GM12878 (cell line): ENCODE results near the gene KCTD16. TPM values are rescaled to one million over a fixed set of nuclear protein-coding genes. Genes with fewer than 3 reads are reported as not detected.

Experiments used
- ATAC-seq: fragments of 200-7000 bp; cut with Tn5 transposase; 3 replicates; pipeline ENCODE4 v1.9.1; 2020; ENCODE audit warnings: mild to moderate bottlenecking, moderate library complexity
- BruUV-seq: library from RNA; stranded (reverse); fragments of 400-500 nt; replicated peaks from 2 replicates; lab custom pipeline; 2021; lab: Mats Ljungman, UMichigan
- CTCF ChIA-PET: fragments of 300-600 bp; sonication (Branson Sonifier 250); formaldehyde crosslinking; extraction: SDS; loops from one replicate; lab custom pipeline; 2021; ENCODE audit warnings: inconsistent platforms; lab: Yijun Ruan, JAX
- POLR2A ChIA-PET: fragments of 350-600 bp; formaldehyde crosslinking; extraction: SDS; loops from one replicate; lab custom pipeline; 2021; ENCODE audit warnings: inconsistent platforms; lab: Charles Lee
- RAD21 ChIA-PET: fragments of 300-600 bp; sonication (Branson Sonifier 250); formaldehyde crosslinking; loops from one replicate; lab custom pipeline; 2023; ENCODE audit warnings: antibody characterized with exemption; ENCODE audit not compliant: unreplicated experiment; lab: Charles Lee
- SMC1A ChIA-PET: fragments of 300-600 bp; sonication (Branson Sonifier 250); formaldehyde crosslinking; loops from one replicate; lab custom pipeline; 2023; ENCODE audit not compliant: unreplicated experiment, uncharacterized antibody; lab: Charles Lee
- DNase-seq: peaks from one replicate; pipeline ENCODE4 v3.0.0-alpha.2; 2011; ENCODE audit warnings: low read depth, low spot score
- FAIRE-seq: peaks from 3 replicates; lab custom pipeline; 2011; peaks lifted over from hg19 to GRCh38; lab: Jason Lieb, UNC
- H2AFZ ChIP-seq: 2 replicates; pipeline ENCODE4 v1.6.0; 2011; ENCODE audit warnings: low read depth, low read length, control low read depth; ENCODE audit not compliant: control insufficient read depth
- H3K27ac ChIP-seq: 2 replicates; pipeline ENCODE4 v1.5.1; 2011; ENCODE audit warnings: control low read depth; ENCODE audit not compliant: control insufficient read depth, insufficient read depth
- H3K27me3 ChIP-seq, 2 experiments: replicated peaks in 1 of 2; 2 replicates each; pipeline versions ENCODE4 v1.6.0 to v1.6.1; 2011; ENCODE audit warnings: low read length in 1 of 2; ENCODE audit not compliant: control insufficient read depth in 2 of 2, insufficient read depth in 2 of 2
- H3K36me3 ChIP-seq, 2 experiments: 2 replicates each; pipeline ENCODE4 v1.5.1; 2011; ENCODE audit warnings: low read length in 1 of 2; ENCODE audit not compliant: control insufficient read depth in 2 of 2, insufficient read depth in 2 of 2
- H3K4me1 ChIP-seq: 2 replicates; pipeline ENCODE4 v1.6.1; 2011; ENCODE audit warnings: mild to moderate bottlenecking, low read length, moderate library complexity, mixed read lengths; ENCODE audit not compliant: control insufficient read depth, insufficient read depth
- H3K4me2 ChIP-seq: 2 replicates; pipeline ENCODE4 v1.6.0; 2011; ENCODE audit warnings: control low read depth; ENCODE audit not compliant: control insufficient read depth, insufficient read depth
- H3K4me3 ChIP-seq: fragments of 200-600 bp; sonication (generic); 2 replicates; pipeline ENCODE4 v1.5.1; 2016
- H3K79me2 ChIP-seq: 2 replicates; pipeline ENCODE4 v1.6.0; 2011; ENCODE audit warnings: low read length; ENCODE audit not compliant: control insufficient read depth, insufficient read depth
- H3K9ac ChIP-seq: 2 replicates; pipeline ENCODE4 v1.8.0; 2011; ENCODE audit warnings: low read length, control low read depth, mixed read lengths; ENCODE audit not compliant: control insufficient read depth, insufficient read depth
- H3K9me3 ChIP-seq: replicated peaks from 3 replicates; pipeline ENCODE4 v1.5.1; 2011; ENCODE audit warnings: mild to moderate bottlenecking, low read length; ENCODE audit not compliant: control insufficient read depth, insufficient read depth
- H4K20me1 ChIP-seq: 2 replicates; pipeline ENCODE4 v1.6.0; 2011; ENCODE audit not compliant: control insufficient read depth, insufficient read depth
- BCL11A ChIP-seq: IDR thresholded peaks from 2 replicates; pipeline ENCODE4 v1.6.1; 2011; ENCODE audit warnings: low read depth, low read length
- CBX3 ChIP-seq: fragments of 200-600 bp; sonication (generic); IDR thresholded peaks from 2 replicates; pipeline ENCODE4 v1.6.1; 2016; ENCODE audit warnings: low read depth, borderline replicate concordance
- CHD2 ChIP-seq: IDR thresholded peaks from 2 replicates; pipeline ENCODE4 v1.6.1; 2011; ENCODE audit warnings: low read depth, low read length, improper control_type of control experiment, borderline replicate concordance
- CHD4 ChIP-seq: fragments of 200-600 bp; sonication (generic); IDR thresholded peaks from 2 replicates; pipeline ENCODE4 v1.6.1; 2016; ENCODE audit warnings: mild to moderate bottlenecking
- EZH2 ChIP-seq: IDR thresholded peaks from 2 replicates; pipeline ENCODE4 v1.6.1; 2012; ENCODE audit warnings: low read depth, mild to moderate bottlenecking, control low read depth, inconsistent platforms, low read length, borderline replicate concordance; ENCODE audit not compliant: control insufficient read depth
- NR2F1 ChIP-seq: fragments of 450-650 bp; conservative IDR thresholded peaks from 2 replicates; pipeline ENCODE4 v1.6.1; 2017; ENCODE audit warnings: mild to moderate bottlenecking
- RAD51 ChIP-seq: fragments of 450-650 bp; IDR thresholded peaks from 2 replicates; pipeline ENCODE4 v1.6.1; 2016; ENCODE audit warnings: moderate library complexity, mild to moderate bottlenecking, inconsistent platforms
- SPI1 ChIP-seq: IDR thresholded peaks from 2 replicates; pipeline ENCODE4 v1.6.1; 2011; ENCODE audit warnings: low read depth, mild to moderate bottlenecking, low read length, moderate library complexity, borderline replicate concordance; ENCODE audit not compliant: insufficient read depth
- ZNF207 ChIP-seq: fragments of 450-650 bp; IDR thresholded peaks from 2 replicates; pipeline ENCODE4 v1.6.1; 2014; ENCODE audit warnings: antibody characterized with exemption, mild to moderate bottlenecking, borderline replicate concordance
- in situ Hi-C: fragments of 300-500 bp; cut with MboI; formaldehyde crosslinking; loops from 9 replicates; pipeline ENCODE4 v1.14.3; 2018; ENCODE audit warnings: mixed read lengths
- intact Hi-C: fragments of 100-400 bp; cut with micrococcal nuclease; formaldehyde crosslinking; loops from one replicate; pipeline ENCODE4 v1.14.2; 2022; ENCODE audit not compliant: unreplicated experiment
- polyA plus RNA-seq, 11 experiments: library from polyadenylated mRNA; depleted of rRNA in 4 of 11; unstranded in 6 of 11; stranded (reverse) in 5 of 11; fragments of >200 nt; fragmentation: Nextera tagmentation in 4 of 11; fragmentation: Illumina TruSeq in 1 of 11; extraction: Ambion mirVana in 4 of 11; extraction: Trizol in 1 of 11; gene quantifications; 1 replicate in 1 of 11; 2 replicates in 10 of 11; pipeline versions ENCODE4 v1.2.1 to v1.2.3, GENCODE V29; 2011 to 2016; ENCODE audit warnings: inconsistent platforms in 2 of 11, missing spikeins in 2 of 11, low read depth in 1 of 11
- total RNA-seq, 4 experiments: library from RNA; depleted of rRNA in 3 of 4; stranded (reverse); fragments of >200 nt in 3 of 4; fragmentation: Illumina TruSeq in 1 of 4; extraction: Trizol in 1 of 4; gene quantifications; 2 replicates each; pipeline versions ENCODE4 v1.2.1 to v1.2.3, GENCODE V29; 2013 to 2021
- TF ChIP-seq, protein P1 (sequence below): fragments of 450-650 bp; conservative IDR thresholded peaks from 2 replicates; pipeline ENCODE4 v1.6.1; 2017; ENCODE audit warnings: mild to moderate bottlenecking, moderate library complexity
- TF ChIP-seq, protein P2 (sequence below): IDR thresholded peaks from 2 replicates; pipeline ENCODE4 v1.6.1; 2012; ENCODE audit warnings: low read depth, low read length, improper control_type of control experiment

KCTD16 gene
- total and polyA plus RNA-seq, 10 of the 15 experiments (the other 5 are each of a cell fraction or from before 2014, with no cell fraction given), result 0.03 to 0.10 (median 0.06) TPM; not detected in 3

DNA sequence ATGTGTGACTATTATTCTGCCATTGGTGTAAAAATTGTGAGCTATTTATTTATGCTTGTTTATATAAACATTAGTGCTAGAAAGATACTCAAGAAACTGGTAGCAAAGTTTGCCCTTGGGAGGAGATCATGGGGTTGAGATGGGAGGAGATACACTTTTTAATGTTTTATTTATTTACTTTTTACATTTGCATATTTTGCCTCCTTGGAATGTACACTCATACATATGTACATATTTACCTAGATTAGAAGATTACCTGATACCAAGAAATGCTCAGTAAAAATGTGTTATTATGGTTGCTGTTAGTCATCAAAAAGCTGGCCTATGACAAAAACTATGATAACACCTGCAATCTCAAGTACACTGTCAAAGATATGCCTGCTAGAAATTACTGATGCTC lies 195.2 kb downstream of the KCTD16 start:
- ChIA-PET SMC1A (no interaction called here), RAD21 (no interaction called here), POLR2A (no interaction called here), CTCF (no interaction called here)
- in situ Hi-C loops (no loop called here), intact Hi-C loops (no loop called here)
- H3K4me2 ChIP-seq, result no peak overlapping the region
- H3K27ac ChIP-seq, result no peak overlapping the region
- no peak overlapping the region for H3K9ac ChIP-seq
- no peaks in the 10 kb centered on the region for H4K20me1 ChIP-seq
- no peak overlapping the region for H2AFZ ChIP-seq
- TF ChIP-seq SPI1 (no peak), NR2F1 (no peak), RAD51 (no peak), CHD4 (no peak), ZNF207 (no peak), BCL11A (no peak), CHD2 (no peak), EZH2 (no peak), CBX3 (no peak)
- TF ChIP-seq, protein P1, sequence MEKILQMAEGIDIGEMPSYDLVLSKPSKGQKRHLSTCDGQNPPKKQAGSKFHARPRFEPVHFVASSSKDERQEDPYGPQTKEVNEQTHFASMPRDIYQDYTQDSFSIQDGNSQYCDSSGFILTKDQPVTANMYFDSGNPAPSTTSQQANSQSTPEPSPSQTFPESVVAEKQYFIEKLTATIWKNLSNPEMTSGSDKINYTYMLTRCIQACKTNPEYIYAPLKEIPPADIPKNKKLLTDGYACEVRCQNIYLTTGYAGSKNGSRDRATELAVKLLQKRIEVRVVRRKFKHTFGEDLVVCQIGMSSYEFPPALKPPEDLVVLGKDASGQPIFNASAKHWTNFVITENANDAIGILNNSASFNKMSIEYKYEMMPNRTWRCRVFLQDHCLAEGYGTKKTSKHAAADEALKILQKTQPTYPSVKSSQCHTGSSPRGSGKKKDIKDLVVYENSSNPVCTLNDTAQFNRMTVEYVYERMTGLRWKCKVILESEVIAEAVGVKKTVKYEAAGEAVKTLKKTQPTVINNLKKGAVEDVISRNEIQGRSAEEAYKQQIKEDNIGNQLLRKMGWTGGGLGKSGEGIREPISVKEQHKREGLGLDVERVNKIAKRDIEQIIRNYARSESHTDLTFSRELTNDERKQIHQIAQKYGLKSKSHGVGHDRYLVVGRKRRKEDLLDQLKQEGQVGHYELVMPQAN, result no peak
- TF ChIP-seq, protein P2, sequence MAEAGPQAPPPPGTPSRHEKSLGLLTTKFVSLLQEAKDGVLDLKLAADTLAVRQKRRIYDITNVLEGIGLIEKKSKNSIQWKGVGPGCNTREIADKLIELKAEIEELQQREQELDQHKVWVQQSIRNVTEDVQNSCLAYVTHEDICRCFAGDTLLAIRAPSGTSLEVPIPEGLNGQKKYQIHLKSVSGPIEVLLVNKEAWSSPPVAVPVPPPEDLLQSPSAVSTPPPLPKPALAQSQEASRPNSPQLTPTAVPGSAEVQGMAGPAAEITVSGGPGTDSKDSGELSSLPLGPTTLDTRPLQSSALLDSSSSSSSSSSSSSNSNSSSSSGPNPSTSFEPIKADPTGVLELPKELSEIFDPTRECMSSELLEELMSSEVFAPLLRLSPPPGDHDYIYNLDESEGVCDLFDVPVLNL, result no peak
- no peak for FAIRE-seq
- no peaks in the 10 kb centered on the region for H3K27me3 ChIP-seq
- no peaks in the 10 kb centered on the region for H3K4me1 ChIP-seq
- H3K9me3 ChIP-seq, result no peaks in the 10 kb centered on the region
- no TSS peak for BruUV-seq
- no peak overlapping the region for H3K4me3 ChIP-seq
- DNase-seq, result no peak
- H3K36me3 ChIP-seq, result no peaks in the 10 kb centered on the region
- H3K79me2 ChIP-seq, result no peaks in the 10 kb centered on the region
- ATAC-seq, result no peak
